Measurements from ENCODE around the gene MID1. TPM values are rescaled to one million over a fixed set of nuclear protein-coding genes. Genes with fewer than 3 reads are reported as not detected.

MID1 gene
- total and polyA plus RNA-seq, 4 donors, result 3.4 to 34.7 (median 19.0) TPM

- Histone ChIP-seq H3K4me3 (ENCODE audit: low read length in 2 of 2) (no peak overlapping the region), H3K36me3 (ENCODE audit: control insufficient read depth in 1 of 2, insufficient read depth in 2 of 2, low read length in 1 of 2) (no peaks in the 10 kb centered on the region), H3K9me3 (ENCODE audit: control insufficient read depth, low read length) (no peaks in the 10 kb centered on the region), H3K4me1 (ENCODE audit: control insufficient read depth in 1 of 2, insufficient read depth in 2 of 2, low read length in 2 of 2) (no peaks in the 10 kb centered on the region), H3K27ac (ENCODE audit: low read depth in 1 of 2, low read length in 2 of 2) (no peak overlapping the region), H3K27me3 (ENCODE audit: control insufficient read depth in 1 of 2, insufficient read depth in 2 of 2, low read length in 1 of 2) (no peaks in the 10 kb centered on the region)
- DNase-seq (no peak), ATAC-seq (ENCODE audit: low FRiP score) (no peak)
- 72 to 88% methylated on average over 1 of the region's 1 CpG for WGBS, 2 donors
- intact Hi-C loops (cut with DNase I), result no loop called here
Measured at GRCh38 chrX:10453945-10454344, 166.4 kb downstream of the MID1 start.

GRCh38 chrX:10450959-10451355 is 169.4 kb downstream of the MID1 start:
- no peak for ATAC-seq (ENCODE audit: low FRiP score)
- no peak for DNase-seq
- Histone ChIP-seq H3K27me3 (ENCODE audit: control insufficient read depth in 1 of 2, insufficient read depth in 2 of 2, low read length in 1 of 2) (no peaks in the 10 kb centered on the region), H3K27ac (ENCODE audit: low read depth in 1 of 2, low read length in 2 of 2) (peak overlapping the region in 1 of 2 donors; percentile 25), H3K4me1 (ENCODE audit: control insufficient read depth in 1 of 2, insufficient read depth in 2 of 2, low read length in 2 of 2) (no peaks in the 10 kb centered on the region), H3K36me3 (ENCODE audit: control insufficient read depth in 1 of 2, insufficient read depth in 2 of 2, low read length in 1 of 2) (no peaks in the 10 kb centered on the region), H3K9me3 (ENCODE audit: control insufficient read depth, low read length) (no peaks in the 10 kb centered on the region), H3K4me3 (ENCODE audit: low read length in 2 of 2) (no peak overlapping the region)
- WGBS, 2 donors, result 64 to 88% methylated on average over 4 of the region's 4 CpGs
- intact Hi-C loops (cut with DNase I), result no loop called here

GRCh38 chrX:10450229-10450958 is 170.0 kb downstream of the MID1 start:
- DNase-seq, result no peak
- Histone ChIP-seq H3K27ac (ENCODE audit: low read depth in 1 of 2, low read length in 2 of 2) (no peak overlapping the region), H3K36me3 (ENCODE audit: control insufficient read depth in 1 of 2, insufficient read depth in 2 of 2, low read length in 1 of 2) (no peaks in the 10 kb centered on the region), H3K9me3 (ENCODE audit: control insufficient read depth, low read length) (no peaks in the 10 kb centered on the region), H3K27me3 (ENCODE audit: control insufficient read depth in 1 of 2, insufficient read depth in 2 of 2, low read length in 1 of 2) (no peaks in the 10 kb centered on the region), H3K4me3 (ENCODE audit: low read length in 2 of 2) (no peak overlapping the region), H3K4me1 (ENCODE audit: control insufficient read depth in 1 of 2, insufficient read depth in 2 of 2, low read length in 2 of 2) (no peaks in the 10 kb centered on the region)
- intact Hi-C loops (cut with DNase I), result no loop called here
- no peak for ATAC-seq (ENCODE audit: low FRiP score)
- 10 to 36% methylated on average over 5 of the region's 5 CpGs for WGBS, 2 donors

GRCh38 chrX:10447564-10448214 is 172.7 kb downstream of the MID1 start:
- 38 to 52% methylated on average over 4 of the region's 4 CpGs for whole genome bisulfite sequencing, 2 donors
- no peak for ATAC-seq (ENCODE audit: low FRiP score)

GRCh38 chrX:10444204-10444603 is 176.2 kb downstream of the MID1 start:
- Histone ChIP-seq H3K27me3 (ENCODE audit: control insufficient read depth in 1 of 2, insufficient read depth in 2 of 2, low read length in 1 of 2) (no peaks in the 10 kb centered on the region), H3K4me1 (ENCODE audit: control insufficient read depth in 1 of 2, insufficient read depth in 2 of 2, low read length in 2 of 2) (no peaks in the 10 kb centered on the region), H3K36me3 (ENCODE audit: control insufficient read depth in 1 of 2, insufficient read depth in 2 of 2, low read length in 1 of 2) (no peaks in the 10 kb centered on the region), H3K4me3 (ENCODE audit: low read length in 2 of 2) (no peak overlapping the region), H3K9me3 (ENCODE audit: control insufficient read depth, low read length) (no peaks in the 10 kb centered on the region), H3K27ac (ENCODE audit: low read depth in 1 of 2, low read length in 2 of 2) (no peak overlapping the region)
- no peak for DNase-seq
- intact Hi-C loops (cut with DNase I), result no loop called here
- ATAC-seq (ENCODE audit: low FRiP score), result no peak
- WGBS, 2 donors, result 66 to 86% methylated on average over 2 of the region's 2 CpGs

More at GRCh38 chrX:10447564-10448214, 172.7 kb downstream of the MID1 start:
- H3K36me3 ChIP-seq (ENCODE audit: control insufficient read depth in 1 of 2, insufficient read depth in 2 of 2, low read length in 1 of 2), result no peaks in the 10 kb centered on the region
- no peak overlapping the region for H3K27ac ChIP-seq (ENCODE audit: low read depth in 1 of 2, low read length in 2 of 2)
- H3K27me3 ChIP-seq (ENCODE audit: control insufficient read depth in 1 of 2, insufficient read depth in 2 of 2, low read length in 1 of 2), result no peaks in the 10 kb centered on the region
- H3K4me1 ChIP-seq (ENCODE audit: control insufficient read depth in 1 of 2, insufficient read depth in 2 of 2, low read length in 2 of 2), result no peaks in the 10 kb centered on the region
- no peaks in the 10 kb centered on the region for H3K9me3 ChIP-seq (ENCODE audit: control insufficient read depth, low read length)
- no peak overlapping the region for H3K4me3 ChIP-seq (ENCODE audit: low read length in 2 of 2)
- intact Hi-C loops (cut with DNase I), result no loop called here
- no peak for DNase-seq

- no peak for ATAC-seq (ENCODE audit: low FRiP score)
- 64% methylated on average over 1 of the region's 1 CpG for WGBS, 2 donors
- H3K36me3 ChIP-seq (ENCODE audit: control insufficient read depth in 1 of 2, insufficient read depth in 2 of 2, low read length in 1 of 2), result no peaks in the 10 kb centered on the region
Measured at GRCh38 chrX:10441464-10441863, 178.9 kb downstream of the MID1 start.

GRCh38 chrX:10433296-10433965 is 187.0 kb downstream of the MID1 start:
- no peak overlapping the region for H3K4me3 ChIP-seq (ENCODE audit: low read length in 2 of 2)
- ATAC-seq (ENCODE audit: low FRiP score), result no peak
- intact Hi-C loops (cut with DNase I), result no loop called here
- DNase-seq, result no peak
- no peak overlapping the region for H3K27ac ChIP-seq (ENCODE audit: low read depth in 1 of 2, low read length in 2 of 2)
- H3K4me1 ChIP-seq (ENCODE audit: control insufficient read depth in 1 of 2, insufficient read depth in 2 of 2, low read length in 2 of 2), result no peaks in the 10 kb centered on the region
- H3K27me3 ChIP-seq (ENCODE audit: control insufficient read depth in 1 of 2, insufficient read depth in 2 of 2, low read length in 1 of 2), result no peaks in the 10 kb centered on the region
- H3K36me3 ChIP-seq (ENCODE audit: control insufficient read depth in 1 of 2, insufficient read depth in 2 of 2, low read length in 1 of 2), result no peaks in the 10 kb centered on the region
- WGBS, 2 donors, result 75 to 87% methylated on average over 8 of the region's 8 CpGs
- no peaks in the 10 kb centered on the region for H3K9me3 ChIP-seq (ENCODE audit: control insufficient read depth, low read length)

More at GRCh38 chrX:10441464-10441863, 178.9 kb downstream of the MID1 start:
- Histone ChIP-seq H3K4me1 (ENCODE audit: control insufficient read depth in 1 of 2, insufficient read depth in 2 of 2, low read length in 2 of 2) (no peaks in the 10 kb centered on the region), H3K4me3 (ENCODE audit: low read length in 2 of 2) (no peak overlapping the region), H3K27me3 (ENCODE audit: control insufficient read depth in 1 of 2, insufficient read depth in 2 of 2, low read length in 1 of 2) (no peaks in the 10 kb centered on the region), H3K27ac (ENCODE audit: low read depth in 1 of 2, low read length in 2 of 2) (no peak overlapping the region), H3K9me3 (ENCODE audit: control insufficient read depth, low read length) (no peaks in the 10 kb centered on the region)
- DNase-seq, result no peak
- intact Hi-C loops (cut with DNase I), result no loop called here

GRCh38 chrX:10429908-10430307 is 190.5 kb downstream of the MID1 start:
- Histone ChIP-seq H3K36me3 (ENCODE audit: control insufficient read depth in 1 of 2, insufficient read depth in 2 of 2, low read length in 1 of 2) (no peaks in the 10 kb centered on the region), H3K4me3 (ENCODE audit: low read length in 2 of 2) (no peak overlapping the region), H3K27ac (ENCODE audit: low read depth in 1 of 2, low read length in 2 of 2) (no peak overlapping the region), H3K4me1 (ENCODE audit: control insufficient read depth in 1 of 2, insufficient read depth in 2 of 2, low read length in 2 of 2) (no peaks in the 10 kb centered on the region), H3K27me3 (ENCODE audit: control insufficient read depth in 1 of 2, insufficient read depth in 2 of 2, low read length in 1 of 2) (no peaks in the 10 kb centered on the region), H3K9me3 (ENCODE audit: control insufficient read depth, low read length) (no peaks in the 10 kb centered on the region)
- WGBS, 2 donors, result 5 to 26% methylated on average over 5 of the region's 5 CpGs
- intact Hi-C loops (cut with DNase I), result no loop called here
- DNase-seq (no peak), ATAC-seq (ENCODE audit: low FRiP score) (no peak)

Data from aorta (tissue), 5 donors.